K562 (cell line): Measurements from ENCODE around the gene ZNRF1. TPM values are rescaled to one million over a fixed set of nuclear protein-coding genes. Genes with fewer than 3 reads are reported as not detected.
A peak's percentile ranks its signal among the peaks of the same experiment; 100 is the strongest.

Experiments
- ATF6 ChIP-seq: sonication (generic); formaldehyde crosslinking; IDR thresholded peaks from 2 replicates; pipeline ENCODE4 v1.4.0; 2020; ENCODE audit warnings: mild to moderate bottlenecking, missing genetic modification reagents
- CBFA2T2 ChIP-seq: fragments of 450-650 bp; conservative IDR thresholded peaks from 2 replicates; pipeline ENCODE4 v1.6.1; 2017; ENCODE audit warnings: mild to moderate bottlenecking
- CHD1 ChIP-seq: fragments of 200-600 bp; sonication (generic); IDR thresholded peaks from one replicate; pipeline ENCODE4 v1.6.1; 2012; ENCODE audit warnings: mild to moderate bottlenecking, moderate library complexity, low read length, inconsistent platforms
- FOXP1 ChIP-seq: sonication (generic); formaldehyde crosslinking; IDR thresholded peaks from 2 replicates; pipeline ENCODE4 v1.8.0; 2022; ENCODE audit warnings: mild to moderate bottlenecking, missing genetic modification reagents
- KLF16 ChIP-seq: IDR thresholded peaks from 2 replicates; pipeline ENCODE4 v1.6.1; 2016; ENCODE audit warnings: antibody characterized with exemption
- MAZ ChIP-seq, 2 experiments: fragments of 450-650 bp in 1 of 2; sonication (generic) in 1 of 2; formaldehyde crosslinking; IDR thresholded peaks in 1 of 2; conservative IDR thresholded peaks in 1 of 2; 2 replicates each; pipeline versions ENCODE4 v1.4.0 to v1.5.0; 2020; ENCODE audit warnings: mild to moderate bottlenecking in 1 of 2, missing genetic modification reagents in 1 of 2
- MEIS2 ChIP-seq: fragments of 450-650 bp; IDR thresholded peaks from 2 replicates; pipeline ENCODE4 v1.6.1; 2014; ENCODE audit warnings: mild to moderate bottlenecking; ENCODE audit not compliant: partially characterized antibody
- NCOR1 ChIP-seq: fragments of 450-650 bp; IDR thresholded peaks from 2 replicates; pipeline ENCODE4 v1.6.1; 2016; ENCODE audit warnings: mild to moderate bottlenecking, moderate library complexity
- NR3C1 ChIP-seq: sonication (generic); formaldehyde crosslinking; IDR thresholded peaks from 2 replicates; pipeline ENCODE4 v1.8.1; 2022; ENCODE audit warnings: missing genetic modification reagents
- RBM15 ChIP-seq: fragments of 200-400 bp; formaldehyde crosslinking; IDR thresholded peaks from 2 replicates; pipeline ENCODE4 v1.6.1; 2018; ENCODE audit warnings: mild to moderate bottlenecking, low read length, moderate library complexity; ENCODE audit not compliant: insufficient read depth
- SMARCE1 ChIP-seq: fragments of 450-650 bp; IDR thresholded peaks from 2 replicates; pipeline ENCODE4 v1.7.1; 2016; ENCODE audit warnings: mild to moderate bottlenecking
- SREBF2 ChIP-seq: sonication (generic); formaldehyde crosslinking; IDR thresholded peaks from 2 replicates; pipeline ENCODE4 v1.4.0; 2020; ENCODE audit warnings: mild to moderate bottlenecking, missing genetic modification reagents
- TCF7 ChIP-seq: sonication (generic); IDR thresholded peaks from 2 replicates; pipeline ENCODE4 v1.6.1; 2016; ENCODE audit warnings: antibody characterized with exemption, borderline replicate concordance
- ZNF124 ChIP-seq: sonication (generic); formaldehyde crosslinking; IDR thresholded peaks from 2 replicates; pipeline ENCODE4 v1.8.1; 2022; ENCODE audit warnings: missing genetic modification reagents
- ZNF23 ChIP-seq: fragments of 250-450 bp; sonication (Bioruptor Pico); IDR thresholded peaks from 2 replicates; pipeline ENCODE4 v1.4.0; 2020; ENCODE audit warnings: mild to moderate bottlenecking
- ZNF398 ChIP-seq: fragments of 250-450 bp; sonication (Bioruptor Pico); IDR thresholded peaks from 2 replicates; pipeline ENCODE4 v1.8.0; 2021; ENCODE audit warnings: moderate library complexity, mild to moderate bottlenecking, inconsistent platforms
- polyA plus RNA-seq, 8 experiments: library from polyadenylated mRNA; depleted of rRNA in 4 of 8; stranded (reverse) in 5 of 8; unstranded in 3 of 8; fragments of >200 nt; fragmentation: Nextera tagmentation in 2 of 8; fragmentation: Illumina TruSeq in 1 of 8; extraction: Ambion mirVana in 2 of 8; extraction: Trizol in 1 of 8; gene quantifications; 2 replicates each; pipeline versions ENCODE4 v1.2.1 to v1.2.3, GENCODE V29; 2011 to 2014; ENCODE audit warnings: inconsistent platforms in 1 of 8, missing spikeins in 1 of 8
- total RNA-seq, 7 experiments: library from RNA; depleted of rRNA in 6 of 7; stranded (reverse); fragments of >200 nt in 6 of 7; fragmentation: Illumina TruSeq in 2 of 7; extraction: Trizol in 2 of 7; gene quantifications; 2 replicates each; pipeline versions ENCODE4 v1.2.1 to v1.2.3, GENCODE V29; 2011 to 2021; ENCODE audit warnings: low replicate concordance in 1 of 7
- TF ChIP-seq, protein P1 (sequence below): sonication (generic); formaldehyde crosslinking; IDR thresholded peaks from 2 replicates; pipeline ENCODE4 v1.8.1; 2023; ENCODE audit warnings: mild to moderate bottlenecking, missing genetic modification reagents
- TF ChIP-seq, protein P2 (sequence below), 2 experiments: fragments of 450-650 bp; conservative IDR thresholded peaks; 2 replicates each; pipeline ENCODE4 v1.6.1; 2017; ENCODE audit warnings: mild to moderate bottlenecking in 2 of 2, moderate library complexity in 2 of 2
- TF ChIP-seq, protein P3 (sequence below): sonication (generic); formaldehyde crosslinking; IDR thresholded peaks from 2 replicates; pipeline ENCODE4 v1.5.0; 2020; ENCODE audit warnings: missing genetic modification reagents

Gene ZNRF1
- total and polyA plus RNA-seq, 9 of the 15 experiments (the other 6 are each of a cell fraction or from before 2014, with no cell fraction given): 9.5 to 37.7 (median 20.0) TPM

GRCh38 chr16:75148311-75149195 is 149.7 kb downstream of the ZNRF1 start, which contains the start of gene ZFP1 (continued):
- TF ChIP-seq, protein P1, sequence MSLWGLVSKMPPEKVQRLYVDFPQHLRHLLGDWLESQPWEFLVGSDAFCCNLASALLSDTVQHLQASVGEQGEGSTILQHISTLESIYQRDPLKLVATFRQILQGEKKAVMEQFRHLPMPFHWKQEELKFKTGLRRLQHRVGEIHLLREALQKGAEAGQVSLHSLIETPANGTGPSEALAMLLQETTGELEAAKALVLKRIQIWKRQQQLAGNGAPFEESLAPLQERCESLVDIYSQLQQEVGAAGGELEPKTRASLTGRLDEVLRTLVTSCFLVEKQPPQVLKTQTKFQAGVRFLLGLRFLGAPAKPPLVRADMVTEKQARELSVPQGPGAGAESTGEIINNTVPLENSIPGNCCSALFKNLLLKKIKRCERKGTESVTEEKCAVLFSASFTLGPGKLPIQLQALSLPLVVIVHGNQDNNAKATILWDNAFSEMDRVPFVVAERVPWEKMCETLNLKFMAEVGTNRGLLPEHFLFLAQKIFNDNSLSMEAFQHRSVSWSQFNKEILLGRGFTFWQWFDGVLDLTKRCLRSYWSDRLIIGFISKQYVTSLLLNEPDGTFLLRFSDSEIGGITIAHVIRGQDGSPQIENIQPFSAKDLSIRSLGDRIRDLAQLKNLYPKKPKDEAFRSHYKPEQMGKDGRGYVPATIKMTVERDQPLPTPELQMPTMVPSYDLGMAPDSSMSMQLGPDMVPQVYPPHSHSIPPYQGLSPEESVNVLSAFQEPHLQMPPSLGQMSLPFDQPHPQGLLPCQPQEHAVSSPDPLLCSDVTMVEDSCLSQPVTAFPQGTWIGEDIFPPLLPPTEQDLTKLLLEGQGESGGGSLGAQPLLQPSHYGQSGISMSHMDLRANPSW: 0 out of 2 replicates have a peak, but pooled peaks have one; percentile 52
- TF ChIP-seq, protein P2, sequence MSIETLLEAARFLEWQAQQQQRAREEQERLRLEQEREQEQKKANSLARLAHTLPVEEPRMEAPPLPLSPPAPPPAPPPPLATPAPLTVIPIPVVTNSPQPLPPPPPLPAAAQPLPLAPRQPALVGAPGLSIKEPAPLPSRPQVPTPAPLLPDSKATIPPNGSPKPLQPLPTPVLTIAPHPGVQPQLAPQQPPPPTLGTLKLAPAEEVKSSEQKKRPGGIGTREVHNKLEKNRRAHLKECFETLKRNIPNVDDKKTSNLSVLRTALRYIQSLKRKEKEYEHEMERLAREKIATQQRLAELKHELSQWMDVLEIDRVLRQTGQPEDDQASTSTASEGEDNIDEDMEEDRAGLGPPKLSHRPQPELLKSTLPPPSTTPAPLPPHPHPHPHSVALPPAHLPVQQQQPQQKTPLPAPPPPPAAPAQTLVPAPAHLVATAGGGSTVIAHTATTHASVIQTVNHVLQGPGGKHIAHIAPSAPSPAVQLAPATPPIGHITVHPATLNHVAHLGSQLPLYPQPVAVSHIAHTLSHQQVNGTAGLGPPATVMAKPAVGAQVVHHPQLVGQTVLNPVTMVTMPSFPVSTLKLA (conservative IDR thresholded peaks at IDR 0.05): peak; percentile 79 to 83
- TF ChIP-seq TCF7 (no peak), SREBF2 (no peak), NR3C1 (CRISPR knock-in tag) (no peak), MAZ (CRISPR knock-in tag; conservative IDR thresholded peaks at IDR 0.05 in 1 of 2, IDR thresholded peaks at IDR 0.05 in 1 of 2) (peak; percentile 91 to 94), CBFA2T2 (no peak), ZNF124 (CRISPR knock-in tag) (no peak), RBM15 (no peak), MEIS2 (peak; percentile 66), FOXP1 (CRISPR knock-in tag) (no peak), SMARCE1 (no peak), CHD1 (peak; percentile 51), ZNF23 (CRISPR knock-in tag) (no peak), ZNF398 (no peak), ATF6 (peak; percentile 72; the same call in 1 of the 2 replicates), NCOR1 (no peak), KLF16 (no peak)
- TF ChIP-seq, protein P3, sequence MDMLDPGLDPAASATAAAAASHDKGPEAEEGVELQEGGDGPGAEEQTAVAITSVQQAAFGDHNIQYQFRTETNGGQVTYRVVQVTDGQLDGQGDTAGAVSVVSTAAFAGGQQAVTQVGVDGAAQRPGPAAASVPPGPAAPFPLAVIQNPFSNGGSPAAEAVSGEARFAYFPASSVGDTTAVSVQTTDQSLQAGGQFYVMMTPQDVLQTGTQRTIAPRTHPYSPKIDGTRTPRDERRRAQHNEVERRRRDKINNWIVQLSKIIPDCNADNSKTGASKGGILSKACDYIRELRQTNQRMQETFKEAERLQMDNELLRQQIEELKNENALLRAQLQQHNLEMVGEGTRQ (CRISPR knock-in tag): no peak
